ENCODE data around the gene SMG9.

DNA sequence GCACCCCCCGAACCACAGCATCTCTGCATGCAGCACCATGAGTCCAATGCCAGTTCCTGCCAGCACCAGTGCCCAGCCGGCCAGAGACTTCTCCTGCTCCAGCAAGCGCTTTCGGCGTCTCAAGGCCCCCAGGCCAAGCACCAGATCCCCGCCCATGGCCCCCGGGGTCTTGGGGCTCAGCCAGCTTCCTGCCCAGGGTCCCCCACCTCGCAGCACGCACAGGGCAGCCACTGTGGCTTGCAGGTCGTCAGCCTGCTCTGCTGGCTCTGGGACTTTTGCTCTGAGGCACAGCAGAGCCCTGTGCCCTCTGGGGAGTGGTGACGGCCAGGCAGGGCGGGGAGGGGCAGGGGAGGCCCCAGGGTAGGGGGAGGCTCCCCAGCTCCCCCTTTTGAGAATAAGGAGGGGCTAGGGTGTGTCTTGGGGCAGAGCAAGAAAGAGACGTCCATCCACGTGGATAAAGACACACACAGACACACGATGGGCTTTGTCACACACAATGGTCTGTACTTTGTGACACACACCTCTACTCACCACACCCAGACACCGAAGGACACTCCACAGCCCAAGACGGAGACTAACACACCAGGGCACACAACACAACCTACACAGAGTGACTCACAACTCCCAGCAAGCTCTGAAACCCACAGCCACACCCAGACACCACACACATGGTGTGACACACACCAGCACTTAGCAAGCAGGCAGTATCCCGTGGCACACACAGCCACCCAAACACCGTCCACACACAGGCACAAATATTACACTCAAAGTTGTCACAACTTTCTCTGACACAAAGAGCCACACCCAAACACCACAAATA, 26.2 kb upstream of the SMG9 start, which contains the start of gene KCNN4:
- TF ChIP-seq, protein P1, sequence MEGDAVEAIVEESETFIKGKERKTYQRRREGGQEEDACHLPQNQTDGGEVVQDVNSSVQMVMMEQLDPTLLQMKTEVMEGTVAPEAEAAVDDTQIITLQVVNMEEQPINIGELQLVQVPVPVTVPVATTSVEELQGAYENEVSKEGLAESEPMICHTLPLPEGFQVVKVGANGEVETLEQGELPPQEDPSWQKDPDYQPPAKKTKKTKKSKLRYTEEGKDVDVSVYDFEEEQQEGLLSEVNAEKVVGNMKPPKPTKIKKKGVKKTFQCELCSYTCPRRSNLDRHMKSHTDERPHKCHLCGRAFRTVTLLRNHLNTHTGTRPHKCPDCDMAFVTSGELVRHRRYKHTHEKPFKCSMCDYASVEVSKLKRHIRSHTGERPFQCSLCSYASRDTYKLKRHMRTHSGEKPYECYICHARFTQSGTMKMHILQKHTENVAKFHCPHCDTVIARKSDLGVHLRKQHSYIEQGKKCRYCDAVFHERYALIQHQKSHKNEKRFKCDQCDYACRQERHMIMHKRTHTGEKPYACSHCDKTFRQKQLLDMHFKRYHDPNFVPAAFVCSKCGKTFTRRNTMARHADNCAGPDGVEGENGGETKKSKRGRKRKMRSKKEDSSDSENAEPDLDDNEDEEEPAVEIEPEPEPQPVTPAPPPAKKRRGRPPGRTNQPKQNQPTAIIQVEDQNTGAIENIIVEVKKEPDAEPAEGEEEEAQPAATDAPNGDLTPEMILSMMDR (IDR thresholded peaks at IDR 0.05 in 4 of 5, conservative IDR thresholded peaks at IDR 0.05 in 1 of 5) = no peak
- no peak for TF ChIP-seq POLR2A (IDR thresholded peaks at IDR 0.05)

Measured in gastrocnemius medialis (tissue), 4 donors.